ENCODE measurements around the gene FCN3. TPM values are rescaled to one million over a fixed set of nuclear protein-coding genes. Genes with fewer than 3 reads are reported as not detected.

Gene FCN3
- polyA plus RNA-seq, 4 donors = 1.6 to 3.1 (median 2.2) TPM

- DNase-seq (ENCODE audit: low read depth in 4 of 4, low spot score in 3 of 4) = no peak
These were observed 7.5 kb upstream of the FCN3 start for GRCh38 chr1:27381969-27382762.

GRCh38 chr1:27380766-27381733 is 6.4 kb upstream of the FCN3 start:
- DNase-seq (ENCODE audit: low read depth in 4 of 4, low spot score in 3 of 4) = no peak

- DNase-seq (ENCODE audit: low read depth in 4 of 4, low spot score in 3 of 4) = no peak
These were observed 5.6 kb upstream of the FCN3 start for GRCh38 chr1:27380224-27380623.

- DNase-seq (ENCODE audit: low read depth in 4 of 4, low spot score in 3 of 4) = no peak
These were observed 5.0 kb upstream of the FCN3 start for GRCh38 chr1:27379564-27380122.

GRCh38 chr1:27377760-27378495 is 3.3 kb upstream of the FCN3 start:
- no peak for DNase-seq (ENCODE audit: low read depth in 4 of 4, low spot score in 3 of 4)

GRCh38 chr1:27372808-27373690 is 1.6 kb downstream of the FCN3 start:
- no peak for DNase-seq (ENCODE audit: low read depth in 4 of 4, low spot score in 3 of 4)

GRCh38 chr1:27372022-27372807 is 2.4 kb downstream of the FCN3 start:
- DNase-seq (ENCODE audit: low read depth in 4 of 4, low spot score in 3 of 4) = no peak

GRCh38 chr1:27368869-27369582 is 5.6 kb downstream of the FCN3 start:
- DNase-seq (ENCODE audit: low read depth in 4 of 4, low spot score in 3 of 4) = no peak

GRCh38 chr1:27367160-27367650 is 7.4 kb downstream of the FCN3 start:
- no peak for DNase-seq (ENCODE audit: low read depth in 4 of 4, low spot score in 3 of 4)

GRCh38 chr1:27366411-27367159 is 8.0 kb downstream of the FCN3 start, which contains the start of gene MAP3K6:
Gene MAP3K6, minus strand, starts transcription at chr1:27366961. Its CDS starts 364 bp downstream, at chr1:27366597.
- no peak for DNase-seq (ENCODE audit: low read depth in 4 of 4, low spot score in 3 of 4)

- peak in 1 of 4 donors; percentile 45 for DNase-seq (ENCODE audit: low read depth in 4 of 4, low spot score in 3 of 4)
These were observed 8.6 kb downstream of the FCN3 start for GRCh38 chr1:27366113-27366410.

- DNase-seq (ENCODE audit: low read depth in 4 of 4, low spot score in 3 of 4) = peak in 2 of 4 donors; percentile 79 to 83
These were observed 9.1 kb downstream of the FCN3 start for GRCh38 chr1:27365372-27366112.

- DNase-seq (ENCODE audit: low read depth in 4 of 4, low spot score in 3 of 4) = no peak
These were observed 9.8 kb downstream of the FCN3 start for GRCh38 chr1:27364696-27365371.

- DNase-seq (ENCODE audit: low read depth in 4 of 4, low spot score in 3 of 4) = no peak
These were observed 10.6 kb downstream of the FCN3 start for GRCh38 chr1:27363766-27364695.

- no peak for DNase-seq (ENCODE audit: low read depth in 4 of 4, low spot score in 3 of 4)
These were observed 13.1 kb downstream of the FCN3 start for GRCh38 chr1:27361553-27361952.

All from right renal pelvis (tissue), 4 donors.